Measurements from ENCODE around the gene PPP1R9B.
A peak's percentile ranks its signal among the peaks of the same experiment; 100 is the strongest.

The PPP1R9B gene

DNA sequence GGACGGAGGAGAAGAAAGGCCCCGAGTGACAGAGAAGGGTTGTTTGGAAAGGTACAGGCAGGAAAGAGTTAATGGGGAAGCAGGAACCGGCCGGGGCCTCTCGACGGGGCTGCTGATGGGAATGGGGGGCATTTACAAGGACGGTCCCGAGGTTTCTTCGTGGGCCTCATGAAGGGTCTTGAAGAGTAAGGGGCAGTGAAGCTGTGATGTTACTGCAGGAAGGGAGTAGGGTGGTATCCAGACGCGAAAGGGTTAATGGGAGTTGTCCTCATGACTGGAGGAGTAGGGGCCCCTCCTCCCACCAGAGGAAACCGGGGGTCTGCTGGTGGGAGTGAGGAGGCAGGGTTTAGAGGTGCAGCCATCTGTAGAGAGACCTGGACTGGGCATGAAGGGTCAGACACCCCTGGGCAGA lies 54.8 kb downstream of the PPP1R9B start:
- peak in 1 of 2 donors; percentile 38 for DNase-seq (ENCODE audit: low read depth in 2 of 2)
- TF ChIP-seq, protein P1, sequence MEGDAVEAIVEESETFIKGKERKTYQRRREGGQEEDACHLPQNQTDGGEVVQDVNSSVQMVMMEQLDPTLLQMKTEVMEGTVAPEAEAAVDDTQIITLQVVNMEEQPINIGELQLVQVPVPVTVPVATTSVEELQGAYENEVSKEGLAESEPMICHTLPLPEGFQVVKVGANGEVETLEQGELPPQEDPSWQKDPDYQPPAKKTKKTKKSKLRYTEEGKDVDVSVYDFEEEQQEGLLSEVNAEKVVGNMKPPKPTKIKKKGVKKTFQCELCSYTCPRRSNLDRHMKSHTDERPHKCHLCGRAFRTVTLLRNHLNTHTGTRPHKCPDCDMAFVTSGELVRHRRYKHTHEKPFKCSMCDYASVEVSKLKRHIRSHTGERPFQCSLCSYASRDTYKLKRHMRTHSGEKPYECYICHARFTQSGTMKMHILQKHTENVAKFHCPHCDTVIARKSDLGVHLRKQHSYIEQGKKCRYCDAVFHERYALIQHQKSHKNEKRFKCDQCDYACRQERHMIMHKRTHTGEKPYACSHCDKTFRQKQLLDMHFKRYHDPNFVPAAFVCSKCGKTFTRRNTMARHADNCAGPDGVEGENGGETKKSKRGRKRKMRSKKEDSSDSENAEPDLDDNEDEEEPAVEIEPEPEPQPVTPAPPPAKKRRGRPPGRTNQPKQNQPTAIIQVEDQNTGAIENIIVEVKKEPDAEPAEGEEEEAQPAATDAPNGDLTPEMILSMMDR (IDR thresholded peaks at IDR 0.05; ENCODE audit: low read depth, low read length): no peak
- H3K4me3 ChIP-seq (replicated peaks in 1 of 2; ENCODE audit: low read depth in 2 of 2, low read length in 2 of 2): peak overlapping the region; percentile 92

DNA sequence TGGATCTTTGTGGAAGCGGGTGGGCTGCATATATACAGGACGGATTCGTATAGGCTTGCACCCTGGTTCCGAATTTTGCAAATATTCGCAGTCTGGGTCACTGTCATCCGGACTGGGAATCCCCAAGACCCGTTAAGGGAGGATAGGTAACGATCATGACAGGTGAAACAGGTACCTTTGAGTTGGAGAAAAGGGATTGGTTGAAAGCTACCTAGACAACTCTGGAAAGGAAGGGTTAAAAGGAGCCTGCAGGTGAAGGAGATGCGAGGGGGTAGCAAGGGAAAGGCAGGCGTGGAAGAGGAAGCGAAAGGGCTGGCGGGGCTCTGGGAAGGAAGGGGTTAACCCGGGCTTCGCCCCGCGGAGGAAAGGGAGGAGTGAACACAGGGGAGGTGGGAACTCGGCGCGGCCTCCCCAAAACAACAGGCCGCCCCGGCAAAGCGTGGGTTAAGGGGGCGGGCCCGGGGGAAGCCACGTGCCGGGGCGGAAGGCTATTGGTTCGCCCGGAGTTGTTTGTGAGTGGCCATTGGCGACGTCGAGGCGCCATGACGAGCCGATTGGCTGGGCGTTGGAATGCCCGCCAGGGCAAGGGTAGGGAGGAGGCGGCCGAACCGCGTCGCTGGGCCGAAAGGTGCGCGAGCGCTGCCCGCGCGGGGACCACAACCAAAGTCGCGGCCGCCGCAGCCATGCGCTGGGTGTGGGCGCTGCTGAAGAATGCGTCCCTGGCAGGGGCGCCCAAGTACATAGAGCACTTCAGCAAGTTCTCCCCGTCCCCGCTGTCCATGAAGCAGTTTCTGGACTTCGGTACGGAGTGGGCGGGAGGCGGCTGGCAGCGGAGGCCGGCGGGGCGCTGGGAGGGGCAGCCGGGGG lies 55.5 kb downstream of the PPP1R9B start, which contains the start of gene PDK2:
Gene PDK2, plus strand, starts transcription at position 599 of the 867 bp plus-strand sequence. Its CDS starts 85 bp downstream, at position 684.
- TF ChIP-seq, protein P1 (IDR thresholded peaks at IDR 0.05; ENCODE audit: low read depth, low read length): no peak
- H3K4me3 ChIP-seq (replicated peaks in 1 of 2; ENCODE audit: low read depth in 2 of 2, low read length in 2 of 2): peak within 1 kb of the TSS; percentile 92

DNA sequence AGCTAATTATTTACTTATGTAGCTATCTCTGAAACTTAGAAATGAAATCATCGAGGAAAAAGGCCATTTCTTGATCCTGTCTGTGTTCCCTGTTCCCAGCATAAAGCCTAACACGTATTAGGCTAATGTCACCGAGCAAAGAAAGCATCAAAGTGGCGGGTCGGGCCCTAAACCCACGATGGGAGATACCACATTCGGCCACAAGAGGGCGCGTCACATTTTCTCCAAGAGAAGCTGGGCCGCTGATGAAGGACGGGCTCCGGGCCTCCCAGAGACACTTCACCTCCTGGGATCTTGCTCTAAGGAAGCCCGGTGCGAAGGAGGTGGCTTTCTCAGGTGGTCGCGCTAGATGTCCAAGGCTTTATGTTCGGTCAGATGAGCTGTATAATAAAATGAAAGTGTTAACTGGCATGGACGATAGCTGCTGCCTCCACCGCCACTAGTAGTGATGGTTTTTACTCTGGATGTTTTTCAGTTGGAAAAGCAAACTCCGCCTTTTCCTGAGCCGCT lies 56.2 kb downstream of the PPP1R9B start:
- H3K4me3 ChIP-seq (replicated peaks in 1 of 2; ENCODE audit: low read depth in 2 of 2, low read length in 2 of 2): peak overlapping the region; percentile 46 to 92
- TF ChIP-seq, protein P1 (IDR thresholded peaks at IDR 0.05; ENCODE audit: low read depth, low read length): peak; percentile 76
- DNase-seq (ENCODE audit: low read depth in 2 of 2): peak; percentile 90 to 92

More for the DNA sequence above, 55.5 kb downstream of the PPP1R9B start, which contains the start of gene PDK2:
- DNase-seq (ENCODE audit: low read depth in 2 of 2): peak; percentile 95 to 97

DNA sequence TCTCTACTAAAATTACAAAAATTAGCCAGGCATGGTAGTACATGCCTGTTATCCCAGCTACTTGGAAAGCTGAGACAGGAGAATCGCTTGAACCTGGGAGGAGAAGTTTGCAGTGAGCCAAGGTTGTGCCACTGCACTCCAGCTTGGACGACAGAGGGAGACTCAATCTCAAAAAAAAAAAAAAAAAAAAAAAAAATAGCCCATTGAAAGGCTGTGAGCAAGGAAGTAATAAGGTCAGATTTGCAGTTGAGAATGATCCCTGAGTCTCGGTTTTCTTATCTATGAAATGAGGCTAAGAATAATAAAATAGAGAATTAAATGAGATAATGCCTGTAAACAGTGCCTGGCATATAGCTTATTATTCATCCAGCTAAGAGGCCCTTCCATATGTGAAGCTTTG lies 56.7 kb downstream of the PPP1R9B start:
- no peak overlapping the region for H3K4me3 ChIP-seq (replicated peaks in 1 of 2; ENCODE audit: low read depth in 2 of 2, low read length in 2 of 2)
- DNase-seq (ENCODE audit: low read depth in 2 of 2): no peak
- TF ChIP-seq, protein P1 (IDR thresholded peaks at IDR 0.05; ENCODE audit: low read depth, low read length): no peak

DNA sequence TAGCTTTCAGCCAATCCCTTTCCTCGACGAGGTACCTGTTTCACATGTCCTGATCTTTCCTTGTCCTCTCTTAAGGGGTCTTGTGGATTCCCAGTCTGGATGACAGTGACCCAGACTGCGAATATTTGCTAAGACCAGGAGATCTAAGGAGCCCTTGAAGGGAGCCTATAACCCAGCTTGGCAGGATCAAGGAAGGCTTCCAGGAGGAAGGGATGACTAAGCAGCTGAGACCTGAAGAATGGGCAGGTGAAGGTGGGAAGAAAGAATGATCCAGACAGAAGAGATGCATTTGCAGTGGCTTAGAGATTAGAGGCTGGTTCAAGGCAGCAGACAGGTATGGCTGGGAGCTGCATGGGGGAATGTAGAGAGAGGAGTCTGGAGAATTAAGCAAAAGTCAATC lies 57.2 kb downstream of the PPP1R9B start:
- no peak for DNase-seq (ENCODE audit: low read depth in 2 of 2)
- H3K4me3 ChIP-seq (replicated peaks in 1 of 2; ENCODE audit: low read depth in 2 of 2, low read length in 2 of 2): no peak overlapping the region
- TF ChIP-seq, protein P1 (IDR thresholded peaks at IDR 0.05; ENCODE audit: low read depth, low read length): no peak

DNA sequence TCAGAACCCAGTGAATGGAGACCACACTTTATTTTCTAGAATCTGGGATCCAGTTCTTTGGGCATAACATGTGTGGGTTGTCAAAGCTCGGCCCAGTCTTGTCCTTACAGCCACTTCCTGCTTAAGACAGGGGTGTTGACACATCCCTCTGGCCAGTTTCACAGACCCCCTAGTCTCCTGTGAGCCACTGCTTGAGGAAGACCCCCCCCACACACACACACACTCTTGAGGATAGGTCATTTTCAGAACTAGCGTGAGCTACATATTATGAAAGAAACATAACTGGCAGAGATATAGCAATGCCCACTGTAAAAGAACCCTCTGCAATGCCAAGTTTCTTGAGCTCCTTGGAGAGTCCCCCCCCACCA lies 58.6 kb downstream of the PPP1R9B start:
- no peak for DNase-seq (ENCODE audit: low read depth in 2 of 2)
- no peak overlapping the region for H3K4me3 ChIP-seq (replicated peaks in 1 of 2; ENCODE audit: low read depth in 2 of 2, low read length in 2 of 2)
- TF ChIP-seq, protein P1 (IDR thresholded peaks at IDR 0.05; ENCODE audit: low read depth, low read length): no peak
